Measurements from ENCODE around the gene FOXB2.

Gene FOXB2

GRCh38 chr9:77010527-77010926, 8.9 kb upstream of the FOXB2 start:
- peak overlapping the region; percentile 58 for H3K27ac ChIP-seq
- TF ChIP-seq CTCF (IDR thresholded peaks at IDR 0.05) (no peak), ZFX (IDR thresholded peaks at IDR 0.05; ENCODE audit: borderline replicate concordance) (no peak)

- TF ChIP-seq CTCF (IDR thresholded peaks at IDR 0.05): peak; percentile 91
- no peak for TF ChIP-seq ZFX (IDR thresholded peaks at IDR 0.05; ENCODE audit: borderline replicate concordance)
- H3K27ac ChIP-seq: no peak overlapping the region
Observed at GRCh38 chr9:77011973-77012821, 7.3 kb upstream of the FOXB2 start.

- H3K27ac ChIP-seq: no peak overlapping the region
- TF ChIP-seq CTCF (IDR thresholded peaks at IDR 0.05): no peak
- TF ChIP-seq ZFX (IDR thresholded peaks at IDR 0.05; ENCODE audit: borderline replicate concordance): no peak
Observed at GRCh38 chr9:77013206-77013931, 6.1 kb upstream of the FOXB2 start.

- no peak overlapping the region for H3K27ac ChIP-seq
- no peak for TF ChIP-seq ZFX (IDR thresholded peaks at IDR 0.05; ENCODE audit: borderline replicate concordance)
- no peak for TF ChIP-seq CTCF (IDR thresholded peaks at IDR 0.05)
Observed at GRCh38 chr9:77013932-77014596, 5.4 kb upstream of the FOXB2 start.

- H3K27ac ChIP-seq: 0 out of 2 replicates have a peak overlapping the region, but pooled peaks have one; percentile 18
Observed at GRCh38 chr9:77014597-77015263, 4.7 kb upstream of the FOXB2 start.

More at GRCh38 chr9:77014597-77015263, 4.7 kb upstream of the FOXB2 start:
- TF ChIP-seq ZFX (IDR thresholded peaks at IDR 0.05; ENCODE audit: borderline replicate concordance) (no peak), CTCF (IDR thresholded peaks at IDR 0.05) (peak; percentile 28)
